Right atrium auricular region (tissue), 2 donors: ENCODE data around the gene ITGA3. TPM values are rescaled to one million over a fixed set of nuclear protein-coding genes. Genes with fewer than 3 reads are reported as not detected.

ENCODE experiments used
- DNase-seq: peaks from one replicate; pipeline ENCODE4 v3.0.0-alpha.2; 2019; ENCODE audit warnings: low spot score
- H3K27ac ChIP-seq, 2 donors: fragments of 200-600 bp; sonication (generic); 1 replicate in 1 of 2; 2 replicates in 1 of 2; pipeline ENCODE4 v1.5.1; 2016 to 2019
- H3K27me3 ChIP-seq, 2 donors: fragments of 200-600 bp; sonication (generic); one replicate each; pipeline versions ENCODE4 v1.5.1 to v1.6.0; 2017 to 2019
- H3K36me3 ChIP-seq: fragments of 200-600 bp; sonication (generic); one replicate; pipeline ENCODE4 v1.5.1; 2016
- H3K4me1 ChIP-seq, 2 donors: fragments of 200-600 bp; sonication (generic); one replicate each; pipeline versions ENCODE4 v1.5.1 to v1.6.0; 2017 to 2019
- H3K4me3 ChIP-seq, 2 donors: fragments of 200-600 bp; sonication (generic); 1 replicate in 1 of 2; 2 replicates in 1 of 2; pipeline ENCODE4 v1.5.1; 2017 to 2019; ENCODE audit warnings: mild to moderate bottlenecking in 1 of 2, moderate library complexity in 1 of 2
- H3K9me3 ChIP-seq, 2 donors: fragments of 200-600 bp; sonication (generic); one replicate each; pipeline ENCODE4 v1.5.1; 2019
- CTCF ChIP-seq, 2 donors: fragments of 200-600 bp; sonication (generic); IDR thresholded peaks; one replicate each; pipeline ENCODE4 v1.5.1; 2019; ENCODE audit warnings: antibody characterized with exemption in 2 of 2
- total RNA-seq, 2 donors: library from RNA; depleted of rRNA; stranded (reverse); fragments of >200 nt; gene quantifications; one replicate each; pipeline ENCODE4 v1.1.0, GENCODE V29; 2016

ITGA3 gene
- total RNA-seq, 2 donors from 2014 or later = 29.5 to 61.8 TPM

GRCh38 chr17:50118076-50118827 lies 62.3 kb downstream of the ITGA3 start:
- H3K27ac ChIP-seq = no peak overlapping the region
- no peak for DNase-seq

GRCh38 chr17:50118828-50119218 lies 62.9 kb downstream of the ITGA3 start:
- no peak for TF ChIP-seq CTCF (IDR thresholded peaks at IDR 0.05)
- H3K27ac ChIP-seq = no peak overlapping the region
- no peaks in the 10 kb centered on the region for H3K9me3 ChIP-seq
- H3K36me3 ChIP-seq = no peaks in the 10 kb centered on the region
- no peaks in the 10 kb centered on the region for H3K27me3 ChIP-seq
- peaks cover 0 to 35% of the 10 kb centered on the region in 2 donors for H3K4me1 ChIP-seq
- DNase-seq = no peak
- H3K4me3 ChIP-seq = no peak overlapping the region

More at GRCh38 chr17:50118076-50118827, 62.3 kb downstream of the ITGA3 start:
- H3K4me1 ChIP-seq = peaks cover 0 to 38% of the 10 kb centered on the region in 2 donors
- H3K9me3 ChIP-seq = no peaks in the 10 kb centered on the region
- H3K36me3 ChIP-seq = no peaks in the 10 kb centered on the region
- H3K27me3 ChIP-seq = no peaks in the 10 kb centered on the region
- TF ChIP-seq CTCF (IDR thresholded peaks at IDR 0.05) = no peak
- no peak overlapping the region for H3K4me3 ChIP-seq

- no peaks in the 10 kb centered on the region for H3K9me3 ChIP-seq
- H3K4me1 ChIP-seq = peaks cover 0 to 23% of the 10 kb centered on the region in 2 donors
- H3K27me3 ChIP-seq = no peaks in the 10 kb centered on the region
- no peak overlapping the region for H3K4me3 ChIP-seq
- no peak for TF ChIP-seq CTCF (IDR thresholded peaks at IDR 0.05)
- no peak for DNase-seq
- no peak overlapping the region for H3K27ac ChIP-seq
- no peaks in the 10 kb centered on the region for H3K36me3 ChIP-seq
Measured at GRCh38 chr17:50120475-50121253, 64.8 kb downstream of the ITGA3 start.

GRCh38 chr17:50122945-50123344 lies 67.0 kb downstream of the ITGA3 start:
- no peak overlapping the region for H3K4me3 ChIP-seq
- no peak overlapping the region for H3K27ac ChIP-seq
- no peaks in the 10 kb centered on the region for H3K36me3 ChIP-seq
- no peak for DNase-seq
- no peaks in the 10 kb centered on the region for H3K9me3 ChIP-seq
- H3K27me3 ChIP-seq = no peaks in the 10 kb centered on the region
- no peak for TF ChIP-seq CTCF (IDR thresholded peaks at IDR 0.05)
- peaks cover 0 to 8% of the 10 kb centered on the region in 2 donors for H3K4me1 ChIP-seq

- DNase-seq = no peak
- Histone ChIP-seq H3K4me1 (peaks cover 0 to 12% of the 10 kb centered on the region in 2 donors), H3K36me3 (no peaks in the 10 kb centered on the region), H3K9me3 (no peaks in the 10 kb centered on the region), H3K27ac (no peak overlapping the region), H3K27me3 (no peaks in the 10 kb centered on the region), H3K4me3 (no peak overlapping the region)
- no peak for TF ChIP-seq CTCF (IDR thresholded peaks at IDR 0.05)
Measured at GRCh38 chr17:50123649-50124349, 67.9 kb downstream of the ITGA3 start.
